ENCODE measurements around the gene HOPX.
"Not testable (repeated sequence)": the region's sequence is repeated elsewhere in the genome, so short reads cannot be mapped to it uniquely, and the experiment has no call there.

DNA sequence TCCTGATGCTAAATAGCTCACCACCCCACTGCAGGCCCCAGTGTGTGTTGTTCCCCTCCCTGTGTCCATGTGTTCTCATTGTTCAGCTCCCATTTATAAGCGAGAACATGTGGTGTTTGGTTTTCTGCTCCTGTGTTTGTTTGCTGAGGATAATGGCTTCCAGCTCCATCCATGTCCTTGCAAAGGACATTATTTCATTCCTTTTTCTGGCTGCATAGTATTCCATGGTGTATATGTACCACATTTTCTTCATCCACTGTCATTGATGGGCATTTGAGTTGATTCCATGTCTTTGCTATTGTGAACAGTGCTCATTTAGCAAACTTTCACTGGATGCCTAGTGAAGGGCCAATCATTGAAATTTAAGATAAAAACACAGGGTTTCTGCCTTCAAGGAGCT lies 45.5 kb upstream of the HOPX start:
- not testable (repeated sequence) for TF ChIP-seq POLR2A (IDR thresholded peaks at IDR 0.05; ENCODE audit: extremely low read depth, insufficient read length)
- TF ChIP-seq, protein P1, sequence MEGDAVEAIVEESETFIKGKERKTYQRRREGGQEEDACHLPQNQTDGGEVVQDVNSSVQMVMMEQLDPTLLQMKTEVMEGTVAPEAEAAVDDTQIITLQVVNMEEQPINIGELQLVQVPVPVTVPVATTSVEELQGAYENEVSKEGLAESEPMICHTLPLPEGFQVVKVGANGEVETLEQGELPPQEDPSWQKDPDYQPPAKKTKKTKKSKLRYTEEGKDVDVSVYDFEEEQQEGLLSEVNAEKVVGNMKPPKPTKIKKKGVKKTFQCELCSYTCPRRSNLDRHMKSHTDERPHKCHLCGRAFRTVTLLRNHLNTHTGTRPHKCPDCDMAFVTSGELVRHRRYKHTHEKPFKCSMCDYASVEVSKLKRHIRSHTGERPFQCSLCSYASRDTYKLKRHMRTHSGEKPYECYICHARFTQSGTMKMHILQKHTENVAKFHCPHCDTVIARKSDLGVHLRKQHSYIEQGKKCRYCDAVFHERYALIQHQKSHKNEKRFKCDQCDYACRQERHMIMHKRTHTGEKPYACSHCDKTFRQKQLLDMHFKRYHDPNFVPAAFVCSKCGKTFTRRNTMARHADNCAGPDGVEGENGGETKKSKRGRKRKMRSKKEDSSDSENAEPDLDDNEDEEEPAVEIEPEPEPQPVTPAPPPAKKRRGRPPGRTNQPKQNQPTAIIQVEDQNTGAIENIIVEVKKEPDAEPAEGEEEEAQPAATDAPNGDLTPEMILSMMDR (IDR thresholded peaks at IDR 0.05; ENCODE audit: low read depth, low read length) = not testable (repeated sequence)

Data from NB4 (cell line).